HL-60 (cell line): Measurements from ENCODE around the gene SAPCD2.
A peak's percentile ranks its signal among the peaks of the same experiment; 100 is the strongest.

Experiments
- DNase-seq, 2 experiments: peaks; one replicate each; pipeline ENCODE4 v3.0.0-alpha.2; 2010 to 2020; ENCODE audit warnings: low read depth in 1 of 2, low spot score in 1 of 2
- H3K27ac ChIP-seq: fragments of 250-450 bp; sonication (Bioruptor Pico); replicated peaks from 2 replicates; pipeline ENCODE4 v1.5.1; 2020; ENCODE audit warnings: mild to moderate bottlenecking, moderate library complexity
- H3K27me3 ChIP-seq: fragments of 250-450 bp; sonication (Bioruptor Pico); 2 replicates; pipeline ENCODE4 v1.5.1; 2021; ENCODE audit warnings: mild to moderate bottlenecking, moderate library complexity; ENCODE audit not compliant: insufficient read depth, poor library complexity, severe bottlenecking
- H3K4me3 ChIP-seq: replicated peaks from 2 replicates; pipeline ENCODE4 v1.5.1; 2011; ENCODE audit warnings: mild to moderate bottlenecking, control low read depth, low read length; ENCODE audit not compliant: insufficient read depth
- GABPA ChIP-seq: IDR thresholded peaks from 2 replicates; pipeline ENCODE4 v1.6.1; 2012; ENCODE audit warnings: low read depth
- POLR2AphosphoS5 ChIP-seq: IDR thresholded peaks from 2 replicates; pipeline ENCODE4 v1.6.1; 2012; ENCODE audit warnings: low read depth
- REST ChIP-seq: IDR thresholded peaks from 2 replicates; pipeline ENCODE4 v1.6.1; 2012; ENCODE audit warnings: low read depth; ENCODE audit not compliant: insufficient replicate concordance
- SPI1 ChIP-seq: IDR thresholded peaks from 2 replicates; pipeline ENCODE4 v1.6.1; 2012; ENCODE audit warnings: low read depth, mild to moderate bottlenecking, borderline replicate concordance
- TF ChIP-seq, protein P1 (sequence below): IDR thresholded peaks from one replicate; pipeline ENCODE4 v1.5.1; 2011; ENCODE audit warnings: low read length, control low read depth, inconsistent platforms; ENCODE audit not compliant: insufficient read depth

SAPCD2 gene

GRCh38 chr9:137019891-137020683, 50.3 kb downstream of the SAPCD2 start:
- Histone ChIP-seq H3K27ac (no peak overlapping the region), H3K27me3 (no peaks in the 10 kb centered on the region), H3K4me3 (no peak overlapping the region)
- DNase-seq = no peak
- no peak for TF ChIP-seq SPI1

DNA sequence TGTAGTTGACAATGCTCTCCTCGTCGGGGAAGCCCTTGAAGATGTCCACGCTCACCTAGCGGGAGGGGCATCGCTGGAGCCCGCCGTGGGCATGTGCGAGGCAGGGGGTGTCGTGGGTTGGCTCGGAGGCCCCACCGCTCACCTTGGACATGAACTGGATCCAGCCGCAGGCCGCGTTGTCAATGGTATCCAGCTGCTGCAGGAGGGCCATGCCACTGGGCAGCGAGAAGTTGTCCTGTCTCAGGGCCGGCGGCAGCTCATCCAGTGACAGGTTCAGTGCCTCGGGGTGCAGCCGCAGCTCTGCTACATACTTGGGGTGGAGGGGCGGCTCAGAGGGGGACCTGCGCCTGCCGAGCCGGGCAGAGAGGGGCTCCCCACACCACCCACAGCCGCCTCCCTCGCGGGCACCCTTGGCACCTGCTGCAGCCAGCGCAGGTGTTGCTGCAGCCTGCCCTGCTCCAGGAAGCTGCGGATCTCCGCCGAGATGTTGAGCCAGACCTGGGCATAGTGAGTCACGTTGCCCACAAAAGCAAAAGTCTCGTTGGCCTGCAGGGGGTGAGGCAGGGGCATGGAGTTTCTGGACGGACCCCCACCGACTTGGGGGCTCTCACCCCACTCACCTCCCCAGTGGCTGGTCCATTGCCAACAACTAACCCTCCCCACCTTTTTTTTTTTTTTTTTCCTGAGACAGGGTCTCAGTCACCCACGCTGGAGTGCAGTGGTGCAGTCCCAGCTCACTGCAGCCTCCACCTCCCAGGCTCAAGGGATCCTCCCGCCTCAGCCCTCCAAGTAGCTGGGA, 51.4 kb downstream of the SAPCD2 start:
- H3K4me3 ChIP-seq = no peak overlapping the region
- no peak for DNase-seq
- TF ChIP-seq, protein P1, sequence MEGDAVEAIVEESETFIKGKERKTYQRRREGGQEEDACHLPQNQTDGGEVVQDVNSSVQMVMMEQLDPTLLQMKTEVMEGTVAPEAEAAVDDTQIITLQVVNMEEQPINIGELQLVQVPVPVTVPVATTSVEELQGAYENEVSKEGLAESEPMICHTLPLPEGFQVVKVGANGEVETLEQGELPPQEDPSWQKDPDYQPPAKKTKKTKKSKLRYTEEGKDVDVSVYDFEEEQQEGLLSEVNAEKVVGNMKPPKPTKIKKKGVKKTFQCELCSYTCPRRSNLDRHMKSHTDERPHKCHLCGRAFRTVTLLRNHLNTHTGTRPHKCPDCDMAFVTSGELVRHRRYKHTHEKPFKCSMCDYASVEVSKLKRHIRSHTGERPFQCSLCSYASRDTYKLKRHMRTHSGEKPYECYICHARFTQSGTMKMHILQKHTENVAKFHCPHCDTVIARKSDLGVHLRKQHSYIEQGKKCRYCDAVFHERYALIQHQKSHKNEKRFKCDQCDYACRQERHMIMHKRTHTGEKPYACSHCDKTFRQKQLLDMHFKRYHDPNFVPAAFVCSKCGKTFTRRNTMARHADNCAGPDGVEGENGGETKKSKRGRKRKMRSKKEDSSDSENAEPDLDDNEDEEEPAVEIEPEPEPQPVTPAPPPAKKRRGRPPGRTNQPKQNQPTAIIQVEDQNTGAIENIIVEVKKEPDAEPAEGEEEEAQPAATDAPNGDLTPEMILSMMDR = no peak
- TF ChIP-seq POLR2AphosphoS5 (no peak), REST (no peak), SPI1 (no peak), GABPA (no peak)
- H3K27me3 ChIP-seq = no peaks in the 10 kb centered on the region
- H3K27ac ChIP-seq = no peak overlapping the region

GRCh38 chr9:137017791-137018497, 52.4 kb downstream of the SAPCD2 start:
- no peak overlapping the region for H3K4me3 ChIP-seq
- TF ChIP-seq GABPA = no peak
- no peak for TF ChIP-seq SPI1
- peak; percentile 46 to 70 for DNase-seq
- H3K27ac ChIP-seq = peak overlapping the region; percentile 46
- no peaks in the 10 kb centered on the region for H3K27me3 ChIP-seq

DNA sequence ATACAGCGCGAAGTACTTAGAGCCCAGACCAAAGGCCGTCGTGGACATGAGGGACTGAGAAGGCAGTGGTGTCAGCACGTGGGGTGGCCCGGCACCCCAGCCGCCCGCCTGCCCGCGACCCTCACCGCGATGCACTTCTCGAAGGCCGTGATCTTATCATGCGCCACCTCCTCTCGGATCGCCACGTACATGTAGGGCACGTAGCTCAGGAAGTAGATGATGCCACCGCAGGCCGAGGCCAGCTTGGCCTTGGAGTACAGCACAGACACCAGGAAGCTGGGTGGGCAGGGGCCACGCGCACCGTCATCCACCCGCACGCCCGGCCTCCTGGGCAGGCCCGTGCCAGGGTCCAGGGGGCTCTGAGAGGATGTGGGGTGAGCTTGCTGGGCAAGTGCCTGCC, 53.3 kb downstream of the SAPCD2 start:
- H3K27ac ChIP-seq = no peak overlapping the region
- no peak overlapping the region for H3K4me3 ChIP-seq
- no peaks in the 10 kb centered on the region for H3K27me3 ChIP-seq
- TF ChIP-seq GABPA = no peak
- no peak for TF ChIP-seq POLR2AphosphoS5
- TF ChIP-seq REST = no peak
- TF ChIP-seq, protein P1 = no peak
- TF ChIP-seq SPI1 = no peak
- DNase-seq = no peak
